A673 (cell line): ENCODE results near the gene YWHAQ. TPM values are rescaled to one million over a fixed set of nuclear protein-coding genes. Genes with fewer than 3 reads are reported as not detected.

Experiments
- BruUV-seq: library from RNA; stranded (reverse); fragments of 400-500 nt; replicated peaks from 2 replicates; lab custom pipeline; 2021; lab: Mats Ljungman, UMichigan
- CTCF ChIA-PET: fragments of 300-600 bp; sonication (Branson Sonifier 250); formaldehyde crosslinking; loops from one replicate; lab custom pipeline; 2022; ENCODE audit warnings: antibody characterized with exemption; lab: Charles Lee
- POLR2A ChIA-PET: fragments of 300-600 bp; sonication (Branson Sonifier 250); formaldehyde crosslinking; loops from one replicate; lab custom pipeline; 2022; ENCODE audit warnings: antibody characterized with exemption; ENCODE audit not compliant: low non-redundant PET; lab: Charles Lee
- DNase-seq: peaks from one replicate; pipeline ENCODE4 v3.0.0-alpha.2; 2015; ENCODE audit warnings: low spot score
- H3K27ac ChIP-seq: fragments of 200-600 bp; sonication (generic); 2 replicates; pipeline ENCODE4 v1.5.1; 2016; ENCODE audit warnings: mixed run types, low read depth, mild to moderate bottlenecking, mixed read lengths, antibody characterized with exemption, low read length; ENCODE audit not compliant: poor library complexity, severe bottlenecking
- H3K27me3 ChIP-seq: fragments of 200-600 bp; sonication (generic); replicated peaks from 2 replicates; pipeline ENCODE4 v1.6.1; 2017; ENCODE audit warnings: mixed run types, low read depth, mild to moderate bottlenecking, mixed read lengths, antibody characterized with exemption, low read length; ENCODE audit not compliant: insufficient read depth, poor library complexity
- H3K36me3 ChIP-seq: fragments of 200-600 bp; sonication (generic); 2 replicates; pipeline ENCODE4 v1.6.1; 2016; ENCODE audit warnings: mixed run types, mild to moderate bottlenecking, mixed read lengths, antibody characterized with exemption, low read length; ENCODE audit not compliant: insufficient read depth, poor library complexity, severe bottlenecking
- H3K4me1 ChIP-seq: fragments of 200-600 bp; sonication (generic); 2 replicates; pipeline ENCODE4 v1.6.1; 2017; ENCODE audit warnings: mixed run types, mild to moderate bottlenecking, mixed read lengths, antibody characterized with exemption, low read length; ENCODE audit not compliant: insufficient read depth, poor library complexity, severe bottlenecking
- H3K4me3 ChIP-seq: fragments of 200-600 bp; sonication (generic); 2 replicates; pipeline ENCODE4 v1.5.1; 2016; ENCODE audit warnings: low read depth, mixed run types, mild to moderate bottlenecking, mixed read lengths, low read length; ENCODE audit not compliant: poor library complexity, severe bottlenecking
- H3K9me3 ChIP-seq: fragments of 200-600 bp; sonication (generic); 2 replicates; pipeline ENCODE4 v1.6.1; 2016; ENCODE audit warnings: mixed run types, low read depth, mild to moderate bottlenecking, mixed read lengths, antibody characterized with exemption, low read length; ENCODE audit not compliant: poor library complexity, severe bottlenecking
- EZH2 ChIP-seq: fragments of 200-600 bp; sonication (generic); IDR thresholded peaks from 2 replicates; pipeline ENCODE4 v1.6.1; 2017; ENCODE audit warnings: borderline replicate concordance, low read depth, mild to moderate bottlenecking, mixed read lengths, antibody characterized with exemption, low read length; ENCODE audit not compliant: poor library complexity, severe bottlenecking
- intact Hi-C: fragments of 100-400 bp; cut with micrococcal nuclease; formaldehyde crosslinking; loops from one replicate; pipeline ENCODE4 v1.10.0; 2022; ENCODE audit not compliant: unreplicated experiment
- total RNA-seq: library from RNA; stranded (reverse); gene quantifications from 2 replicates; pipeline ENCODE4 v1.2.3, GENCODE V29; 2021
- TF ChIP-seq, protein P1 (sequence below): fragments of 300-800, 200-600 bp; sonication (generic); conservative IDR thresholded peaks from 2 replicates; pipeline ENCODE4 v1.5.1; 2017; ENCODE audit warnings: low read depth, mild to moderate bottlenecking, antibody characterized with exemption, low read length, moderate library complexity, mixed read lengths

Gene YWHAQ
- total RNA-seq, 1 experiment from 2014 or later = 533 TPM

DNA sequence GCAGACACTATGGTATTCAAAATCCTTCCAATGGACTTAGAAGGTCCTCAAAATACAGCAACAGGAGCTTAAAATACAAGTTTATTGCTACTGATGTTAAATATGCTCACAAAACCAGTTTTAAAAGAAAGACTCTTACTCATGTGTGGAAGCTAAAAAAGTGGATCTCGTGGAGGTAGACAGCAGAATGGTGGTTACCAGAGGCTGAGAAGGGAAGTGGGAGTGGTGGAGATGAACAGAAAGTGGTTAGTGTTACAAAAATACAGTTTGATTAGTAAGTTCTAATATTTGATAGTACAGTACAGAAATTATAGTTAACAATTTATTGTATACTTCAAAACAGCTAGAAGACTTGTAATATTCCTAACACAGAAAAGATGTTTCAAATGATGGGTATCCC lies 87.2 kb downstream of the YWHAQ start:
- intact Hi-C loops = no loop called here
- POLR2A ChIA-PET = no interaction called here
- Histone ChIP-seq H3K4me3 (no peak overlapping the region), H3K36me3 (no peaks in the 10 kb centered on the region), H3K4me1 (peaks cover 38% of the 10 kb centered on the region), H3K9me3 (no peaks in the 10 kb centered on the region), H3K27me3 (no peaks in the 10 kb centered on the region), H3K27ac (peak overlapping the region; percentile 18)
- BruUV-seq = no TSS peak
- no peak for TF ChIP-seq EZH2
- TF ChIP-seq, protein P1, sequence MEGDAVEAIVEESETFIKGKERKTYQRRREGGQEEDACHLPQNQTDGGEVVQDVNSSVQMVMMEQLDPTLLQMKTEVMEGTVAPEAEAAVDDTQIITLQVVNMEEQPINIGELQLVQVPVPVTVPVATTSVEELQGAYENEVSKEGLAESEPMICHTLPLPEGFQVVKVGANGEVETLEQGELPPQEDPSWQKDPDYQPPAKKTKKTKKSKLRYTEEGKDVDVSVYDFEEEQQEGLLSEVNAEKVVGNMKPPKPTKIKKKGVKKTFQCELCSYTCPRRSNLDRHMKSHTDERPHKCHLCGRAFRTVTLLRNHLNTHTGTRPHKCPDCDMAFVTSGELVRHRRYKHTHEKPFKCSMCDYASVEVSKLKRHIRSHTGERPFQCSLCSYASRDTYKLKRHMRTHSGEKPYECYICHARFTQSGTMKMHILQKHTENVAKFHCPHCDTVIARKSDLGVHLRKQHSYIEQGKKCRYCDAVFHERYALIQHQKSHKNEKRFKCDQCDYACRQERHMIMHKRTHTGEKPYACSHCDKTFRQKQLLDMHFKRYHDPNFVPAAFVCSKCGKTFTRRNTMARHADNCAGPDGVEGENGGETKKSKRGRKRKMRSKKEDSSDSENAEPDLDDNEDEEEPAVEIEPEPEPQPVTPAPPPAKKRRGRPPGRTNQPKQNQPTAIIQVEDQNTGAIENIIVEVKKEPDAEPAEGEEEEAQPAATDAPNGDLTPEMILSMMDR = no peak
- CTCF ChIA-PET = no interaction called here
- DNase-seq = no peak

DNA sequence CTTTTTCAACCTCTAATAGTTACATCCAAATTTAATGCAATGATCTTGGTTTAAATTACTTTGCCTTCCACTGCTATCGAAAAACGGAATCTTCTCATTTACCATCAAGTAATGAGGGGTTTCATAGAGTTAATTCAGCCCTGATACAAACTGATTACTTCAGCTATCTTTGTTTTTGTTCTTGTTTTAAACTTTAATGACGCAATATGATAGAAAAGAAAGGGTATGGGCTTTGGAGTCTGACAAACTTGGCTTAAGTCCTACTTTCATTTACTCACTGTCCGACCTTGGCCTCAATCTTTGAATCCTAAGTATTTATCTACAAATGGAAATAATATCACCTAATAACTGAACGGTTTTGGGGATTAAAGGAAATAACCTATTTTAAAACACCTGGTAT lies 91.3 kb downstream of the YWHAQ start:
- DNase-seq = no peak
- intact Hi-C loops = no loop called here
- TSS peak; percentile 73 for BruUV-seq
- Histone ChIP-seq H3K27me3 (no peaks in the 10 kb centered on the region), H3K27ac (peak overlapping the region; percentile 15), H3K9me3 (no peaks in the 10 kb centered on the region), H3K4me1 (peaks cover 43% of the 10 kb centered on the region), H3K36me3 (peaks cover 16% of the 10 kb centered on the region), H3K4me3 (peak overlapping the region; percentile 12)
- ChIA-PET CTCF (interaction anchor here (1.5 kb wide), 1 partner anchor 16 kb away, joined by 3 read pairs; the partner anchor contains the start of gene ADAM17), POLR2A (interaction anchor here (0.6 kb wide), 1 partner anchor 11 kb away, joined by 13 read pairs; no protein-coding TSS in a partner anchor)
- no peak for TF ChIP-seq EZH2
- TF ChIP-seq, protein P1 = no peak

DNA sequence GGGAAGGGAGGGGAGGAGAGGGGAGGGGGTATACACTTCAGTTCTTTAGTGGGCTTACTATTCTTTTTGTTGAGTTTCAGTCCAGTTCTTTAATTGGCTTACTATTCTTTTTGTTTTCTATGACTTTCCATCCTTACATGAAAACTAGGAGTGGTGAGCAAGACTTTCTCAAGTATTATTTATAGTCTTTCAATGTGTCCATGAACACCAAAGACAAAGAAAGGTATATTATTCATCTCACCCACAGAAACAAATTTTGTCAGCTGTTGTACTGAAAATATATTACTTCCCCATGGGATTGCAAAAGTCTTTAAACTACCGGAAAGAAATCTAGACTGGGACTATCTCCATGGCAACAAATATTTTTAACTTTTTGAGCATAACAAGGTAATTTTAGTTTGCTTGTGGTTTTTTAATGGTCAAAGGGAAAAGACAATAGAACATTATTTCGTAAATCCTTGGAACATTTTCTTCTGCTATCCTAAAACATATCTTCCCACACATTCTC lies 92.7 kb downstream of the YWHAQ start:
- H3K4me3 ChIP-seq = peak overlapping the region; percentile 12
- no TSS peak for BruUV-seq
- intact Hi-C loops = no loop called here
- H3K9me3 ChIP-seq = no peaks in the 10 kb centered on the region
- peak; percentile 68 for DNase-seq
- ChIA-PET POLR2A (interaction anchor here (0.7 kb wide), 1 partner anchor 893 kb away, joined by 3 read pairs; no protein-coding TSS in a partner anchor), CTCF (interaction anchor here (1.5 kb wide), 1 partner anchor 18 kb away, joined by 3 read pairs; the partner anchor contains the start of gene ADAM17)
- no peaks in the 10 kb centered on the region for H3K27me3 ChIP-seq
- peaks cover 19% of the 10 kb centered on the region for H3K36me3 ChIP-seq
- H3K27ac ChIP-seq = peak overlapping the region; percentile 61
- peaks cover 38% of the 10 kb centered on the region for H3K4me1 ChIP-seq
- no peak for TF ChIP-seq EZH2
- TF ChIP-seq, protein P1 = no peak
